GM19099 (cell line): Measurements from ENCODE around the gene SUSD2.

Experiments
- POLR2A ChIP-seq: IDR thresholded peaks from 3 replicates; pipeline ENCODE4 v1.6.1; 2011; ENCODE audit warnings: low read depth; ENCODE audit not compliant: insufficient read length; ENCODE audit errors: extremely low read depth

The SUSD2 gene

GRCh38 chr22:24216541-24217209 lies 35.4 kb downstream of the SUSD2 start:
- no peak for TF ChIP-seq POLR2A

GRCh38 chr22:24217384-24217783 lies 36.1 kb downstream of the SUSD2 start:
- no peak for TF ChIP-seq POLR2A

- TF ChIP-seq POLR2A, result no peak
These were observed 38.5 kb downstream of the SUSD2 start for GRCh38 chr22:24219750-24220149.

GRCh38 chr22:24224468-24224867 lies 43.2 kb downstream of the SUSD2 start:
- no peak for TF ChIP-seq POLR2A

- no peak for TF ChIP-seq POLR2A
These were observed 43.8 kb downstream of the SUSD2 start for GRCh38 chr22:24225044-24225601.

- TF ChIP-seq POLR2A, result no peak
These were observed 44.7 kb downstream of the SUSD2 start for GRCh38 chr22:24225951-24226350.

GRCh38 chr22:24230911-24231656 lies 49.8 kb downstream of the SUSD2 start:
- TF ChIP-seq POLR2A, result no peak

- TF ChIP-seq POLR2A, result no peak
These were observed 50.4 kb downstream of the SUSD2 start for GRCh38 chr22:24231706-24232105.

- TF ChIP-seq POLR2A, result no peak
These were observed 50.8 kb downstream of the SUSD2 start for GRCh38 chr22:24232124-24232523.

- no peak for TF ChIP-seq POLR2A
These were observed 51.4 kb downstream of the SUSD2 start for GRCh38 chr22:24232725-24233124.

- no peak for TF ChIP-seq POLR2A
These were observed 51.9 kb downstream of the SUSD2 start for GRCh38 chr22:24233235-24233634.

GRCh38 chr22:24233816-24234215 lies 52.5 kb downstream of the SUSD2 start:
- no peak for TF ChIP-seq POLR2A

- no peak for TF ChIP-seq POLR2A
These were observed 54.0 kb downstream of the SUSD2 start for GRCh38 chr22:24235315-24235714.

GRCh38 chr22:24236656-24237055 lies 55.4 kb downstream of the SUSD2 start:
- no peak for TF ChIP-seq POLR2A
